Astrocyte (in vitro differentiated cells and primary cell): ENCODE results near the gene ALG14.

Experiments
- EZH2 ChIP-seq: IDR thresholded peaks from 2 replicates; pipeline ENCODE4 v1.6.1; 2012; ENCODE audit warnings: mild to moderate bottlenecking, low read length, inconsistent platforms; ENCODE audit not compliant: insufficient read depth
- TF ChIP-seq, protein P1 (sequence below): IDR thresholded peaks from 2 replicates; pipeline ENCODE4 v1.5.1; 2011; ENCODE audit warnings: low read depth, mild to moderate bottlenecking, inconsistent platforms, low read length, moderate library complexity; ENCODE audit not compliant: insufficient read depth

DNA sequence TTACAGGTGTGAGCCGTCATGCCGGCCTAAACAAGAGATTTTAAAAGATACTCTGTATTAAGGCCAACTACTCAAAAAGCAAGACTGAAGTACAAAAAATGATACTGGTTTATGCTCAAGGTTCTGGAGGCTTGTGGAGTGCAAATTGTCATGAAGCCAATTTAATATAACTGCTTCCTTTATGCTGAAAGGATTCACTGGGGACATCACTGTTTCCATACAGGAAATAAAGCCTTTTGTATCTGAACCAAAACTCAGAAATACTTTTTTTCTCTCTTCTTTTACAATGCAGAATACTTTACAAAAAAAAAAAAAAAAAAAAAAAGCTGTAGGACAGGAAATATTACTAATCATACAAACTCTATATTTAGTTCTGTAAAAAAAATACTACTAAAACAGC is 90.4 kb downstream of the ALG14 start:
- TF ChIP-seq, protein P1, sequence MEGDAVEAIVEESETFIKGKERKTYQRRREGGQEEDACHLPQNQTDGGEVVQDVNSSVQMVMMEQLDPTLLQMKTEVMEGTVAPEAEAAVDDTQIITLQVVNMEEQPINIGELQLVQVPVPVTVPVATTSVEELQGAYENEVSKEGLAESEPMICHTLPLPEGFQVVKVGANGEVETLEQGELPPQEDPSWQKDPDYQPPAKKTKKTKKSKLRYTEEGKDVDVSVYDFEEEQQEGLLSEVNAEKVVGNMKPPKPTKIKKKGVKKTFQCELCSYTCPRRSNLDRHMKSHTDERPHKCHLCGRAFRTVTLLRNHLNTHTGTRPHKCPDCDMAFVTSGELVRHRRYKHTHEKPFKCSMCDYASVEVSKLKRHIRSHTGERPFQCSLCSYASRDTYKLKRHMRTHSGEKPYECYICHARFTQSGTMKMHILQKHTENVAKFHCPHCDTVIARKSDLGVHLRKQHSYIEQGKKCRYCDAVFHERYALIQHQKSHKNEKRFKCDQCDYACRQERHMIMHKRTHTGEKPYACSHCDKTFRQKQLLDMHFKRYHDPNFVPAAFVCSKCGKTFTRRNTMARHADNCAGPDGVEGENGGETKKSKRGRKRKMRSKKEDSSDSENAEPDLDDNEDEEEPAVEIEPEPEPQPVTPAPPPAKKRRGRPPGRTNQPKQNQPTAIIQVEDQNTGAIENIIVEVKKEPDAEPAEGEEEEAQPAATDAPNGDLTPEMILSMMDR, result no peak
- TF ChIP-seq EZH2, result no peak
